ENCODE results near the gene IQCK.

IQCK gene

GRCh38 chr16:19722269-19722952 is 4.3 kb downstream of the IQCK start:
- no peak for DNase-seq

DNA sequence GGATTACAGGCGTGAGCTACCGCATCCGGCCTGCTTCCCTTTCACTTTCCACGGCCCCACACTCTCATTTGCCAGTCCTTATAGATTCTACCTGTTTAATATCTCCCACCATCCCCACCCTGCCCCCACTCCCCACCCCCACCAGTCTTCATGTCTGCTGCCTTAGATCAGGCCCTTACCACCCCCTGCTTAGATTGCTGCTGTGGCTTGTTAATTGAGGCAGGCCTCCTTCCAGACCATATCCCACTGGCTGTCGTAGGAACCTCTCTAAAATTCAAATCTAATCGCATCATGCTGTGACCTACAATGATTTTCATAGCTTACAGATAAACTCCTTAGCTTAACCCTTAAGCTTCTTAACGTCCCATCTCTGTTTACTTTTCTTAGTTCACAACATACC is 4.9 kb downstream of the IQCK start:
- DNase-seq, result no peak

DNA sequence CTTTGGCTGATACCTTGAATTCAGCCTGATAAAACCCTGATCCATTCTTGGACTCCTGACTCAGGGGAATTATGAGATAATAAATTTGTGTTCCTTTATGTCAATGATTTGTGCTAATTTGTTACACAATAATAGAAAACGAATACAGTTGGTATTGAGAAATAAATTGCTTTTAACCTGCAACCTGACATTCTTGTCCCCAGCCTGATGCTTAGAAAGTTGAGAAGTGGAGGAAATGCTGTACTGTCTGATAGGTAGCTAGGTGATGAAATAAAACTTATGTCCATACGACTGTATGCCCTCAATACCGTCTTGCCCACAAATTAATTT is 10.5 kb downstream of the IQCK start:
- DNase-seq, result no peak

- DNase-seq, result no peak
These were observed 15.5 kb downstream of the IQCK start for GRCh38 chr16:19733551-19733950.

- DNase-seq, result no peak
These were observed 17.2 kb downstream of the IQCK start for GRCh38 chr16:19735074-19735867.

DNA sequence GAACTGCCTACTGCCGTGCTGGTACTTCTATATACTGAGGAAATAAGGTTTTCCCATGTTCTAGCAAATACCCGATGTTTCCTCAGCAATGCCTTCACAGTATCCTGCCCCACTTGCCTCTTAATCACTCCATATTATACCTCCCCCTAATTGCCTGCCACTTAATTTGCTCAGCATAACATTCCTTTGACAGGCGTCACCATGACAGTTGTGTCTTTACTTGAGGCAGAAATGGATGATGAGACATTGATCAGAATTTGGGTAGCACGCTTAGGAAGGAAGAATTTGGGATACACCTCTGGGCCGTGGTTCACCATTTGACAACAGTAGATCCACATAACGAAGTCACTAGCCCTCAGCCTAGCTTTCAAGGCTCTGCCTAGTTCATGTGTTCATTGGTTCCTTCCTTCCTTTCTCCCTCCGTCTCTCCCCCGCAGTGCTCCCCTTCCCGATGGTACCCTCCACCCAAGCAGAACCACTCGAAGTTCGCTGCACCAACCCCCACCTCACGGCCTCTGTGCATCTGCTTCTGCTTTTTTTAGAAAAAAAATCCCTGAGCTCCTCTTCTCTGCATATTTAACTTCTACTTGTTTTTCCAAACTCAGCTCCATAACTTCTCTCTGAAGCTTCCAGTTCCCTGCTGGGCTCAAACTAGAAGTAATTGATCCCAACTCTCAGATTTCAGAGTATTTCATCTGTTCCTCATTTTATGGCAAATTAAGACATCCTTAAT is 19.4 kb downstream of the IQCK start:
- no peak for DNase-seq

GRCh38 chr16:19741354-19741753 is 23.3 kb downstream of the IQCK start:
- DNase-seq, result no peak

DNA sequence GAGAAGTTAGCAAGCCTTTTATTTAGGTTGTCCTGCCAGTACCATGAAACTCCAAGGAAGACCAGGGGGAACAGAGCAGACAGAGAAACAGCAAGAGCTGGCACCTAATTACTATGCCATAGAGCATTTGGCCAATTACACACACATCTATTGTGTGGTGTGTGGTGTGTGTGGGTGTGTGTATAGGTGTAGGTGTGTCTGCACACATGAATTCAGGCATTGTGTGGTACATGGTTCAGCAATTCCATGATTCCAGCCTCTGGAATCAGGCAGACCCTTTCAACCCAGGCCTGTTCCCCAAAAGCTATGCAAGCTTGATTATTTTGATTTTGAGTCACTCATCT is 25.7 kb downstream of the IQCK start:
- no peak for DNase-seq

- DNase-seq, result no peak
These were observed 26.6 kb downstream of the IQCK start for GRCh38 chr16:19744670-19745069.

DNA sequence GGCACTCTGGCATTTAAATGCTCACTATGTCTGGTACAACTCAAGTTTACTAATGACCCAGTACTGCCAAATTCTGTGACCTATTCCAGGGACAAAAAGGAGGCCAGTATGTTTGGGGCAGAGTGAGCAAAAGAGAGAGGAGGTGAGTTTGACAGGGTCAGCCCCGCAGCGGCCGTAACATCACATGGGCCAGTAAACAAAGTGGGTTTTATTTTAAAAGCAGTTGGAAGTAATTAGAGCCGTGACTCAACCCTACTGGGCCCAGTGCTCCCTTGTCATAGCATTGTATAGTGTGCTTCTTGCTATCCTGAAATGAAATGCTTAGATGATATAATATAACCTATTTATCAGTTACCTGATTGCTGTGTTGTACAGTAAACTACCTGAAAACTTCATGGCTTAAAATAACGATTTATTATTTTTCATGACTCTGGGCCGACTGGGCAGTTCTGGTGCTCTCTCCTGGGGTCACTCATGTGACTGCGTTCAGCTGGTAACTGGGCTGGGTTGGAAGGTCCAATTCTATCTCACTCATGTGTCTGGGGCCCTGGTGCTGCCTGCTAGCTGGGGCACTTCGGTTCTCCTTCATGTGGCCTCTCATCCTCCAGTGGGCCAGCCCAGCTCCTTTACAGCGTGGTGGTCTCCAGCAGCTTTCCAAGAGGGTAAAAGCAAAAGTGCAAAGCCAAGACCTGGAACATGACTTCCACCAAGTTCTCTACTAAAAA is 27.4 kb downstream of the IQCK start:
- DNase-seq, result no peak

GRCh38 chr16:19746561-19746960 is 28.5 kb downstream of the IQCK start:
- no peak for DNase-seq

GRCh38 chr16:19748389-19749168 is 30.5 kb downstream of the IQCK start:
- no peak for DNase-seq

GRCh38 chr16:19749571-19750080 is 31.6 kb downstream of the IQCK start:
- DNase-seq, result no peak

DNA sequence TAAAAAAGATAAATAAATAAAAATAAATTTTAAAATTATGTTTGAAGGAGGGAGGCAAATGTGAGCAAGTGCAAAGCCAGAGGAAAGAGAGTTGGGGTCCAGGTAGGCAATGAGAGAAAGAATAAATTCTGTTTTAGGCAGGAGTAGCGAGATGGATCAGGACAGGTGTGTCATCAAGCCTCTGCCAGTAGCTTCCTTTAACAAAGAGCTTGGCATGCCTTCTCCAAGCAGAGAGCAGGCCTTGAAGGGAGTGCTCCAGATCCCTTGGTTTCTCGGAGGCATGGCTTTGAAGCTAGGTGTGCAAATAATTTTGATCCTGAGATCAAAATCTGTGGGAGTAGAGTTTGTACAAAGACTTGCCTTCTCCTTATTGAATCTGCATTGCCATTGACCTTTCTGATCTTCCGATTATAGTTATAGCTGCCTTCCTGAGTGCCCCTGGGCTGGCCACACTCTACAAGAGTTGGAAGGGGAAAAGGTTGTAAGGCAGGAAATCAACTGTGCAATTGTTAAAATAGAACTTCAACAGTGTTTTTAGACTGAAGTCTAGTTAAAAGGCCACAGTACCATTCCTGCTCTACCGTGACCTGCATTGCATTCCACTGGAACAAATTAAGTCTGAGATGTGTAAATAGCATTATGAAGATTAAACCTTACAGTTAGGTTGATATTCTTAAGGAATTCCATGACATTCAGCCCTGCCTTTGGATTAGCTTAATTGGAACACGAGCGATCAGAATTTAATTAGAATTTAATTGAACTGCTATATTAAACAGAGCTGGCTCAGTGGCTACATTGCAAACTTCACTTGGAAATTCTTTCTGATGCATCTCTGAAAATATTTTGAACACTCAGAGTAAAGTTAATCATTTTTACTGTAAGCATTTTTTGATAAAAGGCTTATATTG is 33.7 kb downstream of the IQCK start:
- DNase-seq, result no peak

DNA sequence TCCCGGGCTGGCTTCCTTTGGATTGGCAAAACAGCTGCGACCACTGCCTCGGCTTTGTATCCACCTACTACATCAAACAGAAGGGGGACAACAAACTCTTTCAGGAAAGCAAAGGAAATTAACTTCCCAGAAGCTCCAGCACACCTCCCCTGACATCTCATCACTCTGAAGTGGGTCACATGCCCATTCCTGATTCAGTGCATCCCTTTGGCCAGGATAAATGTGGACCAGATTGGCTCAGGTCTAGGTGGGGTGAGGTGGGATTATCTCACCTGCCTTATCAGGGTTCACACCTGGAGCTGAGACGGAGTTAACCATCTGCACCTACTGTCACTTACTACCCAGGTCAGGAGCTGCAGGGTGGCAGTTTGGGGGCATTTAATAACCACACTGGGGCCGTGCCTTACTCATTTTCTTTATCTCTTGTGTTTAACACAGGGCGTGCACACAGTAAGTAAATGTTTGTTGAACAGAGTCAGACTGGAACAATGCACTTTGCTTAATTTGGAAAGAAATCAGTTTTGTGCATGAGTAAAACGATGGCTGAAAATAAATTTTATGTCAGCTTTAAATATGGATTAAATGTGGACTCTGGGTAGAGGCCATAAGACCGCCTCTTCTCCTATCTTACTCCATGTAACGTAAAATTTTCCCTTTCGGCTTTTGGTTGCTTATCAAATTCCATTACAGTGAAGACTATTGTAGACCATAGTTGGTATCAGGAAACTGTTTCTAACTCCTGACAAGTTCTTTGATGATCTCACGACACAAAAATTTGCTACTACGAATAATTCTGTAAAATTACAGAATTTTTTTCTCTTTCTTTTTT is 36.0 kb downstream of the IQCK start:
- no peak for DNase-seq

- DNase-seq, result no peak
These were observed 36.6 kb downstream of the IQCK start for GRCh38 chr16:19754644-19755036.

DNA sequence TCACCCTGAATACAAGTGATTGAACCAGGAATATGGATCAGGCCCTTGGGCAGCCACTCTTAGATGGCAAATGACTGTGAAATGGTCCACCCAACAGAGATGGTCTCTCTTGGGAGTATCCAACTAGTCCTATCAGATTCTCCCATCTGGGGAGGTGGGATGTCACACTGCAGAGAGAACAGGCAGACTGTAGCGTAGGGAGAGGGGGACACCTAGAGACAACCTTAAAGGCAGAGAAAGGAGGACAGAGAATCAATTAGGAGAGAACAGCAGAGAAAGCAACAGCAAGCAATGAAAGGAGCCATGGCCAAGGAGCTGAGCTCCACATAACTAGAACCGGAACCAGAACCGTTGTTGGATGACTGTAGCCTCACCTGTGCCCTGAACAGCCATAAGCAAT is 37.2 kb downstream of the IQCK start:
- DNase-seq, result no peak

- no peak for DNase-seq
These were observed 39.0 kb downstream of the IQCK start for GRCh38 chr16:19757026-19757425.

GRCh38 chr16:19757762-19758595 is 39.9 kb downstream of the IQCK start:
- no peak for DNase-seq
